ENCODE measurements around the gene NT5DC2. TPM values are rescaled to one million over a fixed set of nuclear protein-coding genes. Genes with fewer than 3 reads are reported as not detected.

The NT5DC2 gene
- total RNA-seq, 1 donor from 2014 or later, result 189 TPM

GRCh38 chr3:52554026-52554755 lies 20.5 kb upstream of the NT5DC2 start:
- Histone ChIP-seq H3K4me2 (ENCODE audit: low read length) (no peak overlapping the region), H2AFZ (ENCODE audit: low read depth, low read length) (no peak overlapping the region), H3K36me3 (ENCODE audit: insufficient read depth, low read length) (peaks cover 43% of the 10 kb centered on the region), H3K4me1 (ENCODE audit: insufficient read depth, low read length) (no peaks in the 10 kb centered on the region), H3K27ac (ENCODE audit: low read depth, low read length) (no peak overlapping the region), H3K27me3 (ENCODE audit: insufficient read depth, low read length) (no peaks in the 10 kb centered on the region), H3K79me2 (ENCODE audit: insufficient read depth, low read length) (peaks cover 16% of the 10 kb centered on the region), H3K4me3 (ENCODE audit: insufficient read depth, low read depth, low read length) (no peak overlapping the region), H4K20me1 (ENCODE audit: insufficient read depth, low read length) (peaks cover 50% of the 10 kb centered on the region), H3K9ac (ENCODE audit: low read length) (no peak overlapping the region), H3K9me3 (ENCODE audit: insufficient read depth, low read depth, low read length) (no peaks in the 10 kb centered on the region)
- Mint-ChIP-seq H3K27me3 (ENCODE audit: low read depth, unreplicated experiment) (no peaks in the 10 kb centered on the region), H3K36me3 (ENCODE audit: low read depth, unreplicated experiment) (peaks cover 16% of the 10 kb centered on the region), H3K27ac (ENCODE audit: unreplicated experiment) (no peak overlapping the region), H3K4me3 (ENCODE audit: unreplicated experiment) (no peak overlapping the region), H3K9me3 (ENCODE audit: unreplicated experiment) (no peaks in the 10 kb centered on the region), H3K4me1 (ENCODE audit: low read depth, unreplicated experiment) (peaks cover 11% of the 10 kb centered on the region)
- FAIRE-seq (no peak), DNase-seq (ENCODE audit: low read depth) (no peak)
- TF ChIP-seq CTCF (IDR thresholded peaks at IDR 0.05; ENCODE audit: insufficient read depth, low read depth, low read length) (no peak), EZH2 (IDR thresholded peaks at IDR 0.05; ENCODE audit: insufficient read depth, low read length) (no peak)

GRCh38 chr3:52552089-52552488 lies 18.4 kb upstream of the NT5DC2 start:
- Histone ChIP-seq H3K4me1 (ENCODE audit: insufficient read depth, low read length) (no peaks in the 10 kb centered on the region), H2AFZ (ENCODE audit: low read depth, low read length) (no peak overlapping the region), H4K20me1 (ENCODE audit: insufficient read depth, low read length) (peaks cover 47% of the 10 kb centered on the region), H3K4me3 (ENCODE audit: insufficient read depth, low read depth, low read length) (no peak overlapping the region), H3K4me2 (ENCODE audit: low read length) (no peak overlapping the region), H3K79me2 (ENCODE audit: insufficient read depth, low read length) (peaks cover 18% of the 10 kb centered on the region), H3K36me3 (ENCODE audit: insufficient read depth, low read length) (peaks cover 41% of the 10 kb centered on the region), H3K9me3 (ENCODE audit: insufficient read depth, low read depth, low read length) (no peaks in the 10 kb centered on the region), H3K9ac (ENCODE audit: low read length) (no peak overlapping the region), H3K27ac (ENCODE audit: low read depth, low read length) (no peak overlapping the region), H3K27me3 (ENCODE audit: insufficient read depth, low read length) (no peaks in the 10 kb centered on the region)
- Mint-ChIP-seq H3K36me3 (ENCODE audit: low read depth, unreplicated experiment) (peaks cover 10% of the 10 kb centered on the region), H3K27me3 (ENCODE audit: low read depth, unreplicated experiment) (no peaks in the 10 kb centered on the region), H3K4me3 (ENCODE audit: unreplicated experiment) (no peak overlapping the region), H3K4me1 (ENCODE audit: low read depth, unreplicated experiment) (peaks cover 7% of the 10 kb centered on the region), H3K9me3 (ENCODE audit: unreplicated experiment) (no peaks in the 10 kb centered on the region), H3K27ac (ENCODE audit: unreplicated experiment) (no peak overlapping the region)
- FAIRE-seq, result no peak
- DNase-seq (ENCODE audit: low read depth), result no peak
- TF ChIP-seq EZH2 (IDR thresholded peaks at IDR 0.05; ENCODE audit: insufficient read depth, low read length), result no peak
- TF ChIP-seq CTCF (IDR thresholded peaks at IDR 0.05; ENCODE audit: insufficient read depth, low read depth, low read length), result no peak

- H3K4me1 ChIP-seq (ENCODE audit: insufficient read depth, low read length), result no peaks in the 10 kb centered on the region
- H3K9ac ChIP-seq (ENCODE audit: low read length), result no peak overlapping the region
- H3K79me2 ChIP-seq (ENCODE audit: insufficient read depth, low read length), result peaks cover 19% of the 10 kb centered on the region
- no peaks in the 10 kb centered on the region for H3K27me3 ChIP-seq (ENCODE audit: insufficient read depth, low read length)
- H2AFZ ChIP-seq (ENCODE audit: low read depth, low read length), result no peak overlapping the region
- H4K20me1 ChIP-seq (ENCODE audit: insufficient read depth, low read length), result peaks cover 41% of the 10 kb centered on the region
- H3K9me3 Mint-ChIP-seq (ENCODE audit: unreplicated experiment), result no peaks in the 10 kb centered on the region
- no peak overlapping the region for H3K4me2 ChIP-seq (ENCODE audit: low read length)
- H3K4me3 Mint-ChIP-seq (ENCODE audit: unreplicated experiment), result no peak overlapping the region
- FAIRE-seq (no peak), DNase-seq (ENCODE audit: low read depth) (no peak)
- no peak overlapping the region for H3K4me3 ChIP-seq (ENCODE audit: insufficient read depth, low read depth, low read length)
- H3K9me3 ChIP-seq (ENCODE audit: insufficient read depth, low read depth, low read length), result no peaks in the 10 kb centered on the region
- H3K27ac ChIP-seq (ENCODE audit: low read depth, low read length), result no peak overlapping the region
- no peak overlapping the region for H3K27ac Mint-ChIP-seq (ENCODE audit: unreplicated experiment)
- peaks cover 7% of the 10 kb centered on the region for H3K4me1 Mint-ChIP-seq (ENCODE audit: low read depth, unreplicated experiment)
- TF ChIP-seq EZH2 (IDR thresholded peaks at IDR 0.05; ENCODE audit: insufficient read depth, low read length) (no peak), CTCF (IDR thresholded peaks at IDR 0.05; ENCODE audit: insufficient read depth, low read depth, low read length) (no peak)
- peaks cover 44% of the 10 kb centered on the region for H3K36me3 ChIP-seq (ENCODE audit: insufficient read depth, low read length)
- H3K36me3 Mint-ChIP-seq (ENCODE audit: low read depth, unreplicated experiment), result peaks cover 10% of the 10 kb centered on the region
- H3K27me3 Mint-ChIP-seq (ENCODE audit: low read depth, unreplicated experiment), result no peaks in the 10 kb centered on the region
Observed at GRCh38 chr3:52551118-52551517, 17.5 kb upstream of the NT5DC2 start.

Measured in astrocyte (in vitro differentiated cells and primary cell).